ENCODE measurements around the gene CAMTA1. TPM values are rescaled to one million over a fixed set of nuclear protein-coding genes. Genes with fewer than 3 reads are reported as not detected.

CAMTA1 gene
- total RNA-seq, 1 experiment from 2014 or later, result 118 TPM

- H3K4me3 ChIP-seq (ENCODE audit: low read length), result no peak overlapping the region
- no peak overlapping the region for H3K9ac ChIP-seq (ENCODE audit: low read length)
- H3K36me3 ChIP-seq (ENCODE audit: insufficient read depth, low read length), result no peaks in the 10 kb centered on the region
- peaks cover 3% of the 10 kb centered on the region; the same call in 1 of the 2 replicates for H4K20me1 ChIP-seq (ENCODE audit: insufficient read depth, low read depth, low read length)
- no peak for DNase-seq
- no peaks in the 10 kb centered on the region for H3K9me3 ChIP-seq (ENCODE audit: low read length)
- no peaks in the 10 kb centered on the region for H3K79me2 ChIP-seq (ENCODE audit: low read length)
- no peak overlapping the region for H3K27ac ChIP-seq (ENCODE audit: low read length)
- H3K4me1 ChIP-seq (ENCODE audit: low read length), result peaks cover 4% of the 10 kb centered on the region; the same call in 1 of the 2 replicates
- H3K27me3 ChIP-seq (ENCODE audit: low read length), result no peaks in the 10 kb centered on the region
- H3K9me2 ChIP-seq (replicated peaks; ENCODE audit: insufficient read depth, low read length), result no peaks in the 10 kb centered on the region
- H3K4me2 ChIP-seq (ENCODE audit: low read depth, low read length, poor library complexity, severe bottlenecking), result no peak overlapping the region
- no peak overlapping the region for H2AFZ ChIP-seq (ENCODE audit: low read length)
Observed at GRCh38 chr1:7543718-7544090, 758.5 kb downstream of the CAMTA1 start.

GRCh38 chr1:7549277-7550161, 764.3 kb downstream of the CAMTA1 start:
- H3K4me3 ChIP-seq (ENCODE audit: low read length), result no peak overlapping the region
- no peak overlapping the region for H3K27ac ChIP-seq (ENCODE audit: low read length)
- H3K9me2 ChIP-seq (replicated peaks; ENCODE audit: insufficient read depth, low read length), result no peaks in the 10 kb centered on the region
- H3K36me3 ChIP-seq (ENCODE audit: insufficient read depth, low read length), result no peaks in the 10 kb centered on the region
- peaks cover 12% of the 10 kb centered on the region for H3K4me1 ChIP-seq (ENCODE audit: low read length)
- H3K4me2 ChIP-seq (ENCODE audit: low read depth, low read length, poor library complexity, severe bottlenecking), result peak overlapping the region; percentile 28
- no peaks in the 10 kb centered on the region for H4K20me1 ChIP-seq (ENCODE audit: insufficient read depth, low read depth, low read length)
- H2AFZ ChIP-seq (ENCODE audit: low read length), result no peak overlapping the region
- H3K79me2 ChIP-seq (ENCODE audit: low read length), result no peaks in the 10 kb centered on the region
- H3K27me3 ChIP-seq (ENCODE audit: low read length), result no peaks in the 10 kb centered on the region
- H3K9me3 ChIP-seq (ENCODE audit: low read length), result no peaks in the 10 kb centered on the region
- no peak for DNase-seq
- no peak overlapping the region for H3K9ac ChIP-seq (ENCODE audit: low read length)

GRCh38 chr1:7550261-7550865, 765.1 kb downstream of the CAMTA1 start:
- no peaks in the 10 kb centered on the region for H3K79me2 ChIP-seq (ENCODE audit: low read length)
- DNase-seq, result no peak
- no peaks in the 10 kb centered on the region for H3K27me3 ChIP-seq (ENCODE audit: low read length)
- no peaks in the 10 kb centered on the region for H3K9me2 ChIP-seq (replicated peaks; ENCODE audit: insufficient read depth, low read length)
- no peak overlapping the region for H3K27ac ChIP-seq (ENCODE audit: low read length)
- H3K4me2 ChIP-seq (ENCODE audit: low read depth, low read length, poor library complexity, severe bottlenecking), result no peak overlapping the region
- no peak overlapping the region for H2AFZ ChIP-seq (ENCODE audit: low read length)
- no peaks in the 10 kb centered on the region for H4K20me1 ChIP-seq (ENCODE audit: insufficient read depth, low read depth, low read length)
- no peak overlapping the region for H3K4me3 ChIP-seq (ENCODE audit: low read length)
- H3K36me3 ChIP-seq (ENCODE audit: insufficient read depth, low read length), result no peaks in the 10 kb centered on the region
- H3K9ac ChIP-seq (ENCODE audit: low read length), result no peak overlapping the region
- H3K9me3 ChIP-seq (ENCODE audit: low read length), result no peaks in the 10 kb centered on the region
- peaks cover 20% of the 10 kb centered on the region for H3K4me1 ChIP-seq (ENCODE audit: low read length)

GRCh38 chr1:7550981-7551380, 765.7 kb downstream of the CAMTA1 start:
- H3K27me3 ChIP-seq (ENCODE audit: low read length), result no peaks in the 10 kb centered on the region
- no peak overlapping the region for H2AFZ ChIP-seq (ENCODE audit: low read length)
- no peaks in the 10 kb centered on the region for H3K9me3 ChIP-seq (ENCODE audit: low read length)
- H3K79me2 ChIP-seq (ENCODE audit: low read length), result no peaks in the 10 kb centered on the region
- DNase-seq, result no peak
- no peaks in the 10 kb centered on the region for H4K20me1 ChIP-seq (ENCODE audit: insufficient read depth, low read depth, low read length)
- no peak overlapping the region for H3K9ac ChIP-seq (ENCODE audit: low read length)
- H3K4me2 ChIP-seq (ENCODE audit: low read depth, low read length, poor library complexity, severe bottlenecking), result no peak overlapping the region
- peaks cover 22% of the 10 kb centered on the region for H3K4me1 ChIP-seq (ENCODE audit: low read length)
- no peak overlapping the region for H3K27ac ChIP-seq (ENCODE audit: low read length)
- H3K4me3 ChIP-seq (ENCODE audit: low read length), result no peak overlapping the region
- H3K36me3 ChIP-seq (ENCODE audit: insufficient read depth, low read length), result no peaks in the 10 kb centered on the region
- no peaks in the 10 kb centered on the region for H3K9me2 ChIP-seq (replicated peaks; ENCODE audit: insufficient read depth, low read length)

- H3K9me3 ChIP-seq (ENCODE audit: low read length), result no peaks in the 10 kb centered on the region
- H4K20me1 ChIP-seq (ENCODE audit: insufficient read depth, low read depth, low read length), result no peaks in the 10 kb centered on the region
- no peak overlapping the region for H3K27ac ChIP-seq (ENCODE audit: low read length)
- H3K27me3 ChIP-seq (ENCODE audit: low read length), result no peaks in the 10 kb centered on the region
- H3K9ac ChIP-seq (ENCODE audit: low read length), result no peak overlapping the region
- no peaks in the 10 kb centered on the region for H3K79me2 ChIP-seq (ENCODE audit: low read length)
- no peak overlapping the region for H3K4me2 ChIP-seq (ENCODE audit: low read depth, low read length, poor library complexity, severe bottlenecking)
- H2AFZ ChIP-seq (ENCODE audit: low read length), result no peak overlapping the region
- no peak overlapping the region for H3K4me3 ChIP-seq (ENCODE audit: low read length)
- no peaks in the 10 kb centered on the region for H3K9me2 ChIP-seq (replicated peaks; ENCODE audit: insufficient read depth, low read length)
- no peak for DNase-seq
- peaks cover 22% of the 10 kb centered on the region for H3K4me1 ChIP-seq (ENCODE audit: low read length)
- H3K36me3 ChIP-seq (ENCODE audit: insufficient read depth, low read length), result no peaks in the 10 kb centered on the region
Observed at GRCh38 chr1:7551442-7551841, 766.2 kb downstream of the CAMTA1 start.

GRCh38 chr1:7552402-7552801, 767.1 kb downstream of the CAMTA1 start:
- H3K27me3 ChIP-seq (ENCODE audit: low read length), result no peaks in the 10 kb centered on the region
- no peaks in the 10 kb centered on the region for H3K36me3 ChIP-seq (ENCODE audit: insufficient read depth, low read length)
- H3K4me2 ChIP-seq (ENCODE audit: low read depth, low read length, poor library complexity, severe bottlenecking), result no peak overlapping the region
- H3K27ac ChIP-seq (ENCODE audit: low read length), result no peak overlapping the region
- no peak for DNase-seq
- H3K4me1 ChIP-seq (ENCODE audit: low read length), result peaks cover 22% of the 10 kb centered on the region
- no peak overlapping the region for H3K9ac ChIP-seq (ENCODE audit: low read length)
- no peaks in the 10 kb centered on the region for H3K9me2 ChIP-seq (replicated peaks; ENCODE audit: insufficient read depth, low read length)
- H3K79me2 ChIP-seq (ENCODE audit: low read length), result no peaks in the 10 kb centered on the region
- H2AFZ ChIP-seq (ENCODE audit: low read length), result no peak overlapping the region
- no peak overlapping the region for H3K4me3 ChIP-seq (ENCODE audit: low read length)
- no peaks in the 10 kb centered on the region for H4K20me1 ChIP-seq (ENCODE audit: insufficient read depth, low read depth, low read length)
- no peaks in the 10 kb centered on the region for H3K9me3 ChIP-seq (ENCODE audit: low read length)

GRCh38 chr1:7553042-7553690, 767.9 kb downstream of the CAMTA1 start:
- Histone ChIP-seq H2AFZ (ENCODE audit: low read length) (no peak overlapping the region), H3K36me3 (ENCODE audit: insufficient read depth, low read length) (no peaks in the 10 kb centered on the region)

More at GRCh38 chr1:7553042-7553690, 767.9 kb downstream of the CAMTA1 start:
- Histone ChIP-seq H3K27me3 (ENCODE audit: low read length) (no peaks in the 10 kb centered on the region), H3K9ac (ENCODE audit: low read length) (no peak overlapping the region), H3K9me2 (replicated peaks; ENCODE audit: insufficient read depth, low read length) (no peaks in the 10 kb centered on the region), H3K79me2 (ENCODE audit: low read length) (no peaks in the 10 kb centered on the region), H3K4me1 (ENCODE audit: low read length) (peaks cover 22% of the 10 kb centered on the region), H3K4me2 (ENCODE audit: low read depth, low read length, poor library complexity, severe bottlenecking) (no peak overlapping the region), H3K27ac (ENCODE audit: low read length) (no peak overlapping the region), H3K9me3 (ENCODE audit: low read length) (no peaks in the 10 kb centered on the region), H3K4me3 (ENCODE audit: low read length) (no peak overlapping the region), H4K20me1 (ENCODE audit: insufficient read depth, low read depth, low read length) (no peaks in the 10 kb centered on the region)
- DNase-seq, result no peak
